Effector memory CD8-positive, alpha-beta T cell (primary cell): ENCODE data around the gene PLA2G2D.

Experiments used
- ATAC-seq: fragments of 150-1000 bp; cut with Tn5 transposase; replicated peaks from 2 replicates; pipeline ENCODE4 v1.10.0; 2021; ENCODE audit warnings: mild to moderate bottlenecking, moderate library complexity
- DNase-seq, 3 experiments: peaks; one replicate each; pipeline ENCODE4 v3.0.0; 2021
- H3K27ac Mint-ChIP-seq, 2 donors: one replicate each; pipeline ENCODE4 v1.8.0; 2022; ENCODE audit warnings: mild to moderate bottlenecking in 2 of 2, mixed read lengths in 2 of 2, moderate library complexity in 2 of 2
- H3K27me3 Mint-ChIP-seq, 2 donors: one replicate each; pipeline ENCODE4 v1.8.0; 2022; ENCODE audit warnings: mixed read lengths in 2 of 2
- H3K36me3 Mint-ChIP-seq: one replicate; pipeline ENCODE4 v1.8.0; 2022; ENCODE audit warnings: mild to moderate bottlenecking, moderate library complexity, mixed read lengths; ENCODE audit not compliant: insufficient read depth
- H3K4me1 Mint-ChIP-seq, 2 donors: one replicate each; pipeline ENCODE4 v1.8.0; 2022; ENCODE audit warnings: low read depth in 2 of 2, mixed read lengths in 2 of 2
- H3K4me3 Mint-ChIP-seq, 2 donors: one replicate each; pipeline ENCODE4 v1.8.0; 2022; ENCODE audit warnings: mild to moderate bottlenecking in 2 of 2, mixed read lengths in 2 of 2, moderate library complexity in 2 of 2
- H3K9me3 Mint-ChIP-seq, 2 donors: one replicate each; pipeline ENCODE4 v1.8.0; 2022; ENCODE audit warnings: mixed read lengths in 2 of 2

Gene PLA2G2D

DNA sequence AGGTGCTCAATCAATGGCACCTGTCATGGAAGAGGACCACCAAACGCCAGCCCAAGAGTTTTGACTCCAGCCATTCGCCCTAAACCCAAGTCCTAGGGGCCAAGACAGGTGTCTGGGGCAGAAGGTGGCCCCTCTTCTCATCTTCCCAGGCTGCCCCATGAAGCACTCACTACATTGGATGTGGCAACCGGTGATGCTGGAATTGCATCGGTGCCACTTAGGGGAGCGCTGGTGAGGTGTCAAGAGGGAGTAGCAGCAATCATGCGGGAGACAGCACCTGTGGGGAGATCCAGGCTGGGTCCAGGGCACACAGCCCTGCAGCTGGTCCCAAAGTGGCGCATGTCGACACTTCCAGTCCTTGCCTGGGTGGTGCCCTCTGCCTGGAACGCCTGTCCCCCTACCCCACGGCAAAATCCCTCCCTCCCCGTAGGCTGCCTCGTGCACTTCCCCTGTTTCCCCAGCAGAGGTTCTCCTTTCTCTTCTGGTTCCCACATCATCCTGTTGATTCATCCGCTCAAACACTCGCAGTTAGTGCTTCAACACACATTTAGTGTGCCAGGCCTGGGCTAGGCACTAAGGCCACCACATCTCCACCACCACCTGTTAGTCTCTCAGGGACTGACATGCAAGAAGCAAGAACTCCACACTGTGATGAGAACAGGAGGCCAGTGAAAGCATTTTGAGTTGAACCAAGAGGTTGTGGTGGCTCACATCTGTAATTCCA is 18.5 kb downstream of the PLA2G2D start:
- no peak for ATAC-seq
- peaks cover 3 to 4% of the 10 kb centered on the region in 2 donors for H3K4me1 Mint-ChIP-seq
- peak in 2 of 3 experiments; percentile 8 to 11 for DNase-seq
- no peaks in the 10 kb centered on the region for H3K9me3 Mint-ChIP-seq
- no peaks in the 10 kb centered on the region for H3K36me3 Mint-ChIP-seq
- peaks cover 0 to 9% of the 10 kb centered on the region in 2 donors for H3K27me3 Mint-ChIP-seq
- H3K27ac Mint-ChIP-seq = no peak overlapping the region
- H3K4me3 Mint-ChIP-seq = no peak overlapping the region

DNA sequence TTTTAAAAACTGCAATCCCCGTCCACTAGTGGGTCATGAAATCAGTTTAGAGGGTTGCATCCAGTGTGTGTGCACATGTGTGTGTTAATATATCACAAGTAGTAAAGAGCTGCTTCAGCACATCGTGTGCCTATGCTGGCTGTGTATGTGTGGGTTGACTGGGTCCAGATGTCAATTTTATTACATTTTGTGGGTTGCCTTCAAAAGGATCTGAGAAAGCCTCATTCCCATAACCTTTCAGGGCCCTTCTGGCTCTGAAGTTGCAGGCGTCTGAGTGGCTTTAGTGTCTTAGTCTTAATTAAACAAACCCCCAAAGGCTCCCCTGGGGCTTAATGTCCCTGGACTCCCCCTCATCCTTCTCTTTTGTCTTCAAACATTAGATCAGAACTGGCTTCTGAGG is 19.8 kb downstream of the PLA2G2D start:
- DNase-seq (no peak), ATAC-seq (no peak)
- Mint-ChIP-seq H3K4me3 (no peak overlapping the region), H3K9me3 (no peaks in the 10 kb centered on the region), H3K4me1 (peaks cover 3 to 4% of the 10 kb centered on the region in 2 donors), H3K27ac (no peak overlapping the region), H3K27me3 (peaks cover 0 to 9% of the 10 kb centered on the region in 2 donors), H3K36me3 (no peaks in the 10 kb centered on the region)

DNA sequence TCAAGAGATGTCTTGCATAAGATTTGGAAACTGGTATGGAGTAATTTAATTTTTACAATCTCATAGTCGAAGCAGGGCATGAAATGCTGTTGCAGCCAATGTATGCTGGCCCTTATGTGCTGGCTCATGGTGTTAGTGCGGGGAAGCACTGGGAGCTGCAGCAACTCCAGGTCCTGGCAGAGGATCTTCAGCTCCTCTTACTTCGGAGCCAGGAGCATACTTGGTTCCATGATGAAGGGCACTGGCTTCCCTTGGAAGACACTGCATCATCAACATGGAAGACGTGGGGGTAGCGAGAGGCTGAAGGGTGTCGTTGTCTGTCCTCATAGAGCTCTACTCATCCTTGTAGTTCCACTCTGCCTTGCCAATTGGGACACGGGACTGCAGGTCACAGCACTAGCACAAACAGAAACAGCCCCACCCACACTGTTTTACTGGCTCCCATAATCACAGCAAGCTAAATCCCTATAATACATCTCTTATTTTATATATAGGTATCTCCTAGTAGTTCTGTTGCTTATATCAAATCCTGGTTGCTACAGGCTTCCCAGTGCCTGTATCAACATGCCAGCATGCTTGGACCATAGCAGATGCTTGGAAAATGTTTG is 22.4 kb downstream of the PLA2G2D start:
- ATAC-seq = no peak
- DNase-seq = no peak
- Mint-ChIP-seq H3K9me3 (no peaks in the 10 kb centered on the region), H3K27me3 (peaks cover 9 to 21% of the 10 kb centered on the region in 2 donors), H3K4me3 (no peak overlapping the region), H3K36me3 (no peaks in the 10 kb centered on the region), H3K4me1 (peaks cover 3 to 4% of the 10 kb centered on the region in 2 donors), H3K27ac (no peak overlapping the region)

DNA sequence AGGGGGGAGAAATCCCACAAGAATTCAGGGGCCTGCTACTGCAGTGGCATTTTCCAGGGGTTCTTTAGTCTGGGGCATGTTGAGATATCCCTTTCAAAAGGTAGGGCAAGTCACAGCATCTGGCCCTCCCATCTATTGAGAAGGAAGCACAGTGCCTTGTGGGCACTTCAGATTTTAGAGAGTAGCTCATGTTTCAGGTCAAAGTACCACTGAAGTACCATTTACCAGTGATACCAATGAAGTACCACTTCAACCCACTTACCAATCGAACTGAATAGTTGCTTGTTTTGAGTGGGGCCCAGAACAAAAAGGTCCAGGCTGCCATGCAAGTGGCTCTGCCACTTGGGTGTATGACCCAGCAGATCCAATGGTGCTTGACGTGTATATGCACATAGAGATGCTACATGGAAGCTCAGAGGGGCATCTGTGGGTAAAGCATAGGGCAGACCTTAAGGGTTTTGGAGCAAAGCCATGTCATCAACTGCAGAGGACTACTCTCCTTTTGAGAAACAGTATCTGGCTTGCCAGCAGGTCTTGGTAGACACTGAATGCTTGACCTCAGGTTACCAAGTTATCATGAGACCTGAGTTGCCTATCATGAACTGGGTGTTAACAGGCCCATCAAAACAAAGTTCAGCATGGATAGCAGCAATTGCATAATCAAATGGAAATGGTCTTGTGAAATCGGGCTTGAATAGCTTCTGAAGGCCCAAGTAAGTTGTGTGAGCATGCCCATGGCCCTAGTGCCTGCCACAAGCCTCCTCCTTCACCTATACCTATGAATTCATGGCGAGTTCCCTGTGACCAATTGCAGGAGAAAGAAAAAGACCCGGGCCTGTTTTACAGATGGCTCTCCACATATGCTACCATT is 23.5 kb downstream of the PLA2G2D start:
- Mint-ChIP-seq H3K27ac (no peak overlapping the region), H3K4me3 (no peak overlapping the region), H3K27me3 (peaks cover 16 to 31% of the 10 kb centered on the region in 2 donors), H3K36me3 (no peaks in the 10 kb centered on the region), H3K4me1 (peaks cover 0 to 2% of the 10 kb centered on the region in 2 donors), H3K9me3 (no peaks in the 10 kb centered on the region)
- ATAC-seq (no peak), DNase-seq (no peak)

DNA sequence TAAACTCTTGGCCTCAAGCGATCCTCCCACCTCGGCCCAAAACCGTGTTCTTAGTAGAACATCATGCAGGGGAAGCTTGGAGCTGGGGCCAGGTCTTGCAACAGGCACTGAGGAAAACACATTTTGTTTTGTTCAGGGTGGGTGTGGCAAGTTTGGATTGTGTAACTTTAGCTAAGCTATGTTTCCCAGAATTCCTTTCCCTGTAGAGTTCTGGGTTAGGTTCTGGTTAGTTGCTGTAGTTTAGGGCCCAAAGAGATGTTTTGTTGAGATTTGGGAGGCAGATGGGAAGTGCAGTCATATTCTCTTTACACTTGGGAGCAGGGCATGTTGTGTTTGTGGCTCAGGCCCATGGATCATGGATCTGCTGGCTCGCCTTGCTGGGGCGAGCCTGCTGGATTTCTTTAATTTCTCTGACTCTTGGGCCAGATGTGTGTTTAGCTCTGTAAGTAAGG is 25.4 kb downstream of the PLA2G2D start:
- H3K27ac Mint-ChIP-seq = peak overlapping the region in 1 of 2 donors; percentile 6
- peaks cover 23 to 47% of the 10 kb centered on the region in 2 donors for H3K27me3 Mint-ChIP-seq
- ATAC-seq (no peak), DNase-seq (no peak)
- no peaks in the 10 kb centered on the region for H3K36me3 Mint-ChIP-seq
- H3K4me1 Mint-ChIP-seq = peaks cover 0 to 2% of the 10 kb centered on the region in 2 donors
- no peak overlapping the region for H3K4me3 Mint-ChIP-seq
- no peaks in the 10 kb centered on the region for H3K9me3 Mint-ChIP-seq

DNA sequence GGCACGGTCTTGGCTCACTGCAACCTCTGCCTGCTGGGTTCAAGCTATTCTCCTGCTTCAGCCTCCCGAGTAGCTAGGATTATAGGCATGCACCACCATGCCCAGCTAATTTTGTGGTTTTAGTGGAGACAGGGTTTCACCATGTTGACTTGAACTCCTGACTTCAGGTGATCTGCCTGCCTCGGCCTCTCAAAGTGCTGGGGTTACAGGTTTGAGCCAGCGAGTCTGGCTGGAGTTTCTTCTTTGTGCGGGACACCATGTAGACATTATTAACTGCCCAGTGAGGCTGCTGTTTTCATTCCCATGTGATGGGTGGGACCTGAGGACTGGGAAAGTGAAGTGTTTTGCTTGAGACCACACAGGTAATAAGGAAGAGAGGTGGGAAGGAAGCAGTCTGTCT is 26.0 kb downstream of the PLA2G2D start:
- Mint-ChIP-seq H3K27me3 (peaks cover 23 to 48% of the 10 kb centered on the region in 2 donors), H3K4me3 (no peak overlapping the region), H3K36me3 (no peaks in the 10 kb centered on the region), H3K9me3 (no peaks in the 10 kb centered on the region), H3K27ac (no peak overlapping the region), H3K4me1 (peaks cover 0 to 2% of the 10 kb centered on the region in 2 donors)
- DNase-seq (no peak), ATAC-seq (no peak)

DNA sequence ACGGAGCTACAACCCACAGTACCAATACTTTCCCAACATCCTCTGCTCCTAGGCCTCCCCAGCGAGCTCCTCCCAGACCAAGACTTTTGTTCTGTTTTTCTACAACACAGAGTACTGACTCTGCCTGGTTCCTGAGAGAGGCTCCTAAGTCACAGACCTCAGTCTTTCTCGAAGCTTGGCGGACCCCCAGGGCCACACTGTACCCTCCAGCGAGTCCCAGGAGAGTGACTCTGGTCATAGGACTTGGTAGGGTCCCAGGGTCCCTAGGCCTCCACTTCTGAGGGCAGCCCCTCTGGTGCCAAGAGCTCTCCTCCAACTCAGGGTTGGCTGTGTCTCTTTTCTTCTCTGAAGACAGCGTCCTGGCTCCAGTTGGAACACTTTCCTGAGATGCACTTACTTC is 28.7 kb downstream of the PLA2G2D start:
- ATAC-seq (no peak), DNase-seq (no peak)
- Mint-ChIP-seq H3K4me3 (no peak overlapping the region), H3K4me1 (peaks cover 0 to 3% of the 10 kb centered on the region in 2 donors), H3K27me3 (peaks cover 23 to 38% of the 10 kb centered on the region in 2 donors), H3K27ac (no peak overlapping the region), H3K9me3 (no peaks in the 10 kb centered on the region), H3K36me3 (no peaks in the 10 kb centered on the region)

DNA sequence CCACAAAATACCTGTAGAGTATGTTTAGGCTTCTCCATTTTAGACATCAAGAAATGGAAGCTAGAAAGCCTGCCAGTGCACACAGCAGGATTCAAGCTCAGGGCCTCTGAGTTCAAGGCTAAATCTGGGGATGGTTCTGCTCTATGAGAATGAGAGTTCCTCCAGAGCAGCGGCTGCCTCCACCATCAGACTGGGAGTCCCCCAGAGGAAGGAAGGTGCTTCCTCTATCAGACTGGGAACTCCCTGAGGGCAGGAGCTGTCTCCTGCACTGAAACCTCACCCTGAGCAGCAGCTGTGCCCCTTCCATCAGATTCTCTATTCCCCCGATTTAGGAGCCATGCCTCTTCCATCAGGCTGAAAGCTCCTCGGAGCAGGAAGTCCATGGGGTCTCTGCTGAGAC is 29.2 kb downstream of the PLA2G2D start:
- Mint-ChIP-seq H3K9me3 (no peaks in the 10 kb centered on the region), H3K4me1 (peaks cover 0 to 3% of the 10 kb centered on the region in 2 donors), H3K27ac (no peak overlapping the region), H3K4me3 (no peak overlapping the region), H3K36me3 (no peaks in the 10 kb centered on the region), H3K27me3 (peaks cover 23 to 38% of the 10 kb centered on the region in 2 donors)
- ATAC-seq = no peak
- DNase-seq = no peak

DNA sequence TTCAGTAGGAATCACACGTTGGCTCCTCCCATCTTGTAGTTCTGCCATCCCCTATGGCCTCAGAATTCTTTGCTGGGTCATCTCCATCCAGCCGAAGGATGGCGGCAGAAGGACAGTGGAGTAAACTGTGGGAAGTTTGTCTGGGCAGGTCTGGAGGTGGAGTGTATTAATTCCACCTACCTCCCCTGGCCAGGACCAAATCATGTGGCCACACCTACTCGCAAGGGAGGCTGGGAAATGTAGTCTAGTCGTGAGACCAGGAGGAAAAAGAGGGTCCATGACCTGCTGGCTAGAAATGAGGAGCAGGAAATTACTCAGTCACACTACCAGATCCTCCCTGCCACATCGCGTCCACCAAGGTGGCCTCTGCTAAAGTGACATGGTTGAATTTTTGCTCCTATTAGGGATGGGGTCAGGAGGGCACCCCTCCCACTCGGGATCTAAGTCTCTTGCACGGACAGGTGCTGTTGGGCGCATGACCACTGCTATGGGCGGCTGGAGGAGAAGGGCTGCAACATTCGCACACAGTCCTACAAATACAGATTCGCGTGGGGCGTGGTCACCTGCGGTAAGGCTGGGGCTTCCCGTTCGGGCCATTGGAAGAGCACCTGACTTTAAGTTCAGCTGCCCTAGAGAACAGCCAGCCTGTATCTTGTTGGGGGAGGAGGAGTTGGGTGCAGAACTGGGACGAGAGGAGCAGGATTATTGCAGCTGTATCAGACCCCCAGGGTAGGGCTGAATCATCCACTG is 29.8 kb downstream of the PLA2G2D start:
- no peaks in the 10 kb centered on the region for H3K36me3 Mint-ChIP-seq
- H3K27ac Mint-ChIP-seq = no peak overlapping the region
- no peak overlapping the region for H3K4me3 Mint-ChIP-seq
- H3K9me3 Mint-ChIP-seq = no peaks in the 10 kb centered on the region
- H3K27me3 Mint-ChIP-seq = peaks cover 23 to 38% of the 10 kb centered on the region in 2 donors
- no peak for DNase-seq
- H3K4me1 Mint-ChIP-seq = peaks cover 0 to 3% of the 10 kb centered on the region in 2 donors
- ATAC-seq = no peak

DNA sequence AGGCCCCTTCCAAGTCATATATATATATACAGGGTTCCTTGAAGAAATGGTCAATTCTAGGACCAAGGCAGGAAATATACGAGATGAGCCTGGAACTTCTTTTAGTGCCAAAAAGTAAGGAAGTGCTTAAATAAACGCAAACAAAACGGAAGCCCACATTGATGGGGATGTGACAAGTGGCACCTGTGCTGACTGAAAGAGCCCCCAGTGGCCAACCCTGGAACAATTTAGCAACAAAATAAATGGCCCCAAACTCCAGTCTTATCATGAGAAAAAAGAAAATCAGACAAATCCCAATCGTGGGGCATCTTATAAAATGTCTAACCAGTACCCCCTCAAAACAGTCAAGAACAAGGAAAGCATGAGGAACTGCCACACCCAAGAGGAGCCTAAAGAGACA is 31.7 kb downstream of the PLA2G2D start:
- Mint-ChIP-seq H3K4me3 (no peak overlapping the region), H3K36me3 (no peaks in the 10 kb centered on the region), H3K4me1 (peaks cover 0 to 3% of the 10 kb centered on the region in 2 donors), H3K9me3 (no peaks in the 10 kb centered on the region), H3K27ac (no peak overlapping the region), H3K27me3 (peaks cover 27 to 42% of the 10 kb centered on the region in 2 donors)
- DNase-seq (no peak), ATAC-seq (no peak)

DNA sequence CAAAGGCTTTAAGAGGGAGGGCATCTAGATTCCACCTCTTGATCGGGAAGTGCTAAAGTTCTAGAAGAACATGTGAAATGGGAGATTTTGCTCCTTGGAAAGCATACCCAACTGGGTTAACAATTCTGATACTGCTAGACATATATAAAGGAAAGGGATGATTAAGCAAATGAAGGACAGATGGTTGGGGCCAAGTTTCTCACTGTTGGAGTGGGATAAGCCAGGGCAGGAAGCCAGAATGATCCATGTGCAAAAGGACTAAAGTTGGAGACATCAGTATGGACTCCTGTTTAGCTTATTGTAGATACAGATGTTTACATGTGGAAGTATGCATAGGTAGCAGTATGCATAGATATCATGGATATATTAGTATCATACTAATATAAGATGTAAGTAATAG is 32.5 kb downstream of the PLA2G2D start:
- no peaks in the 10 kb centered on the region for H3K36me3 Mint-ChIP-seq
- no peaks in the 10 kb centered on the region for H3K9me3 Mint-ChIP-seq
- ATAC-seq (no peak), DNase-seq (no peak)
- peaks cover 19 to 42% of the 10 kb centered on the region in 2 donors for H3K27me3 Mint-ChIP-seq
- H3K4me1 Mint-ChIP-seq = peaks cover 2 to 3% of the 10 kb centered on the region in 2 donors
- H3K4me3 Mint-ChIP-seq = no peak overlapping the region
- H3K27ac Mint-ChIP-seq = no peak overlapping the region

DNA sequence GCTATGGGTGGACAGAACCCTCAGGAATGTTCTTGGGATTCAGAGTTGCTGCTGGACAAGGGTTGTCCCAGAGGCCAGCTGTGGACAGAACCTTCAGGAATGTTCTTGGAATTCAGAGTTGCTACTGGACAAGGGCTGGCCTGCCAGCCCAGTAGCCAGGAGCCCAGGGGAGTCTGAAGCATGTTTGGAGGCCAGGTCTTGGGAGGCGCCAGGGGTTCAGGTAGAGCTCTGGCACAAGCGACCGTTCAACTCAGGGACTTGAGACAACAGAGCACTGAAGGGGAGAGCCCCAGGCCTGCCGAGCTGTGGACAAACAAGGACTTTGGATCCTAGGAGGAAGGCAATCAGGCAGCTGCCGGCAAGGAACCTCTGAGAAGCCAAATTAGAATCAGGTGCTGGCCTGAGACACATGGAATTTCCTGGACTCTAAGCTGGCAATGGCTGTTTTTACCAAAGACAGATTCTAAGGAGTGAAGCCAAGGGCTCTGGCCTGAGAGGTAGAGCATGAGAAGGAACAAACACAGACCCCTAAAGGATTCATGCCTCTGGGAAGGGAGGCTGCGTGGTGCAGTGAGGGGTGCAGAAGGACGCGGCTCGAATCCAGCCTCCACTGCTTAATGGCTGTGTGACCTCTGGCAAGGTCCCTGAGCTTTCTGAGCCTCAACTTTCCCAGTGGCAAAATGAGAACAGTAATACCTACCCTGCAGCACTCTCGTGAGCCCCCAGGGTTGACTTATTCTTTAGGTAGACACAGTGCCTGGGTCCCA is 36.0 kb downstream of the PLA2G2D start:
- H3K27me3 Mint-ChIP-seq = peaks cover 35 to 48% of the 10 kb centered on the region in 2 donors
- no peak overlapping the region for H3K27ac Mint-ChIP-seq
- DNase-seq = no peak
- H3K4me3 Mint-ChIP-seq = no peak overlapping the region
- no peaks in the 10 kb centered on the region for H3K36me3 Mint-ChIP-seq
- no peaks in the 10 kb centered on the region for H3K9me3 Mint-ChIP-seq
- ATAC-seq = no peak
- peaks cover 13 to 17% of the 10 kb centered on the region in 2 donors for H3K4me1 Mint-ChIP-seq
